Astrocyte of the spinal cord (primary cell): ENCODE data around the gene OSTM1.

Experiments
- DNase-seq: peaks from one replicate; pipeline ENCODE4 v3.0.0; 2011; ENCODE audit warnings: low read depth, low spot score
- H3K4me3 ChIP-seq: 2 replicates; pipeline ENCODE4 v1.5.1; 2011; ENCODE audit warnings: low read depth, mild to moderate bottlenecking, low read length, moderate library complexity
- in situ Hi-C: cut with HindIII; loops from 2 replicates; pipeline ENCODE4 v1.10.0; 2017; ENCODE audit warnings: low sequenced_read_pairs
- TF ChIP-seq, protein P1 (sequence below): IDR thresholded peaks from 2 replicates; pipeline ENCODE4 v1.5.1; 2012; ENCODE audit warnings: low read depth, mild to moderate bottlenecking, low read length, inconsistent platforms

Gene OSTM1

DNA sequence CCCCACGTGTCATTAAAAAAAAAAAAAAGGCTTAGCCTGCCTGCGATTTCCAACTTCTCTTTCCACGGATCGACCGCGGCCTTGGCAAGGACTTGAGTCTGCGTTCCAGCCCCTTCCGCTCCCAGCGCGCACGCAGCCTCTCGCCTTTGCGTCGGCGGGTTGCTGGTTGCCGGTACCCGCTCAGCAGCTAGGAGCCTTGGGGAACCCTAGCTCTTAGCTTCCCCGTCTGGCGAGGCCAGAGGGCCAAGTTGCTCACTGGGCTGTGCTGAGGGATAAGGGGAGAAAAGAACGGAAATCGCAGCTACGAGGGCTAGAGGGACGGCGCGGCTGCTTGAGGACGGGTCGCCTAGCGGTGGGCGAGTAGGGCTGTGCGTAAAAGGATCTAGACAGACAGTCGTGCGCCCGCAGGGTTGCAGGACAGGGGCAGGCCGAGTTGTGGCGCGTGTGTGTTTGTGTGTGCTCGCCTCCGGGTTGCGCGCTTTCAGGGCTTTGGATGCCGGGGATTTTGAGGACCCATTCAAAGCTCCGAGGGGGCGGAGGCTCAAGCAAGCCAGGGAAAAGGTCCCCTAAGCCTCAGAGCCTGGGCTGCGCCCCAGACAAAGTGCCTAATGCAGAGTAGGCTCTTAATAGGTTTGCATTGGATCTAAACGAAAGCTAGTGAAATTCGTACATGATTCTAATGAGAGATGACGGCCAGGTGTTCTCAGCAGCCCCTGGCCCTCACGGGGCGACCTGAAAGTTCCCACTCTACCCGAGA is 40.5 kb upstream of the OSTM1 start:
- in situ Hi-C loops, result no loop called here
- H3K4me3 ChIP-seq, result peak overlapping the region; percentile 42
- TF ChIP-seq, protein P1, sequence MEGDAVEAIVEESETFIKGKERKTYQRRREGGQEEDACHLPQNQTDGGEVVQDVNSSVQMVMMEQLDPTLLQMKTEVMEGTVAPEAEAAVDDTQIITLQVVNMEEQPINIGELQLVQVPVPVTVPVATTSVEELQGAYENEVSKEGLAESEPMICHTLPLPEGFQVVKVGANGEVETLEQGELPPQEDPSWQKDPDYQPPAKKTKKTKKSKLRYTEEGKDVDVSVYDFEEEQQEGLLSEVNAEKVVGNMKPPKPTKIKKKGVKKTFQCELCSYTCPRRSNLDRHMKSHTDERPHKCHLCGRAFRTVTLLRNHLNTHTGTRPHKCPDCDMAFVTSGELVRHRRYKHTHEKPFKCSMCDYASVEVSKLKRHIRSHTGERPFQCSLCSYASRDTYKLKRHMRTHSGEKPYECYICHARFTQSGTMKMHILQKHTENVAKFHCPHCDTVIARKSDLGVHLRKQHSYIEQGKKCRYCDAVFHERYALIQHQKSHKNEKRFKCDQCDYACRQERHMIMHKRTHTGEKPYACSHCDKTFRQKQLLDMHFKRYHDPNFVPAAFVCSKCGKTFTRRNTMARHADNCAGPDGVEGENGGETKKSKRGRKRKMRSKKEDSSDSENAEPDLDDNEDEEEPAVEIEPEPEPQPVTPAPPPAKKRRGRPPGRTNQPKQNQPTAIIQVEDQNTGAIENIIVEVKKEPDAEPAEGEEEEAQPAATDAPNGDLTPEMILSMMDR, result peak; percentile 12
- peak; percentile 69 for DNase-seq

DNA sequence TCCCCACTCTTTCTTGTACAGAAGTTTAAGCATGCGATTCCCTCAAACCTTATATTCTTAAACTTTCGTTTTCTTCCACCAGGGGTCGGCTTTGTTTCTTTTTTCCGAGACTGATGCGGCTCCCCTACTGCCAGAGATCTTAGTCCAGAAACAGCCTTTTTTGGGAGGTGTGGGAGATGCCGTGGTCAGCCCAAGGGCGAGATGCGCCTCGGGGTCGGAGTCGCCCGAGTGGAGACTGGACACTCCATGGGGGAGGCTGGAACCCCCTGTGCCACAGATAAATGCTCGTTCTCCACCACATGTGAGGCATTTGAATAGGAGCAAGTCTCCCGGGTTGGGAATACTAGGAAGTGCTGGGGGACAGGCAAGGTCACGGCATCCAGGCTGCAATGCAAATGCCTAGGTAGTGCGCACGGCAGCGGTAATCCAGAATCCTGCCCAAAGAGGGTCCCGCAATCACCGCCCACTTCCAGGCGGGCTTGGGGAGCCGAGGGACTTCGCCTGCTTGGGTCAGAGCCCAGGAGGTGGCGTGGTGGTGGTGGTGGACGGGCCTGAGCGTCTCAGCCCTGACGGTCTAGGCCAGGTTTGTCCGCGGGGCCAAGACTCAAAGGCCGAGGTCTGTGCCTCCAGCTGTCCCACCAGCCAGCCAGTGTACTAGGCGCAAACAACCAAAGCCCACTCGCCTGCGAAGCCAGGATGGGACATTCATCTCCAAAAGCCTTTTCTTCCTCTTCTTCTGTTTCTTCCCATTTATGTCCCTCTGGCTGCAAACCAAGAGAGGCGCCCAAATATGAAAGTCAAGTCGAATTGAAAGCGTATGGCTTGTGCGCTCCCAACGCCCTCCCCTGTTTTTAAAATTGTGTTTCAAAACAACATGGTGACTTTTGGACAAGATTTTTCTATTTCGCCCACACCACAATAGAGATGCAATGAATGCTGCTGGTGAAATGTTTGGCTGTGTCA is 39.3 kb upstream of the OSTM1 start:
- peak overlapping the region; percentile 26 for H3K4me3 ChIP-seq
- DNase-seq, result peak; percentile 69
- TF ChIP-seq, protein P1, result peak; percentile 53
- in situ Hi-C loops, result no loop called here

DNA sequence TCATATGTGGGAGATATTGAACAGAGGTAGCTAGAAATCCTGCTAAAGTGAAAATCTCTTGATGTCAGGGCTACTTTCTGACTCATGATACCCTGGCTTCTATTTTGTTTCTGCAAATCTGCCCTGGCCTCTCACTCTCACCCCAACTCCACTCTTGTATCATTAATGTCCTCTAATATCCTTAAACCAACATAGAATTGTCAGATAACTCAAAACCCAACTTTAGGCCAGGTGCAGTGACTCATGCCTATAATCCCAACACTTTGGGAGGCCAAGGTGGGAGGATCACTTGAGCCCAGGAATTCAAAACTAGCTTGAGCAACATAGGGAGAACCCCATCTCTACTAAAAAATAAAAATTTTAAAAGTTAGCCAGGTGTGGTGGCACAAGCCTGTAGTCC is 33.8 kb upstream of the OSTM1 start:
- in situ Hi-C loops, result no loop called here
- no peak overlapping the region for H3K4me3 ChIP-seq
- TF ChIP-seq, protein P1, result no peak
- no peak for DNase-seq

DNA sequence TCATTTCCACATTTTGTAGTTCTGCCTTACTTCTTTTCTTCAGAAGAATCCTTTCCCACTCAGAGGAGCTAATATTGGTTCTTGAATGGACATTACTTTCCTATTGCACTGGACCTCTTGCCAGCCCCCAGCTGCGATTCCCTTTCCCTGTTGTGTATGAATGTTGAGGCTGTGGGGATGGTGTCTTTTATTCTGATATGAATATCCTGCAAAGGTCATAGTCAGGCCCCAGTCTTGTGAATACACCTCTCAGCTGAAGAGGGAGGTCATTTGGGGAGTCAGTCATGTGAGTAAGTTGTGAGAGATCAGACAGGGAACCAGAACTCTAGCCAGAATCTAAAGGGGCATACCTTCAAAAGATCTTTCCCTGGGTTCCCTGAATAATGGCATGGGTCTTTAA is 32.6 kb upstream of the OSTM1 start:
- H3K4me3 ChIP-seq, result no peak overlapping the region
- TF ChIP-seq, protein P1, result no peak
- no peak for DNase-seq
- in situ Hi-C loops, result no loop called here

DNA sequence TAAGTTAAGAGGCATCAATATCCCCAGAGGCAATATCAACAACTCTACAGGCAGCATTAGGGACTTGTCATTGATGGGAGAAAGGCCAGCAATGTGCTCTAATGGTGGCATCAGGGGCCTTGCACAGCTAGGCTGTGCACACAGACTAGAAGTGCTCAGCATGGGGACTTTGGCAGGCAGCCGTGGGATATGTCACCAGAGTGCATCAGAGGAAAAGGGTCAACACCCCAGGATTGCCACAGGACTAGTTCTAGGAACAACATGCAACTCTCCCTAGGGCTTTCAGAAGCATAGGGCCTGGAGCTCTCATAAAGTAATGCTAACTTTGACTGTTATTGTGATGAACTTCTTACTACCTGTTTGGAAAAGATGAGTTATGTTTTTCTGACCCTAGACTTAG is 32.2 kb upstream of the OSTM1 start:
- in situ Hi-C loops, result no loop called here
- TF ChIP-seq, protein P1, result no peak
- no peak overlapping the region for H3K4me3 ChIP-seq
- DNase-seq, result no peak

DNA sequence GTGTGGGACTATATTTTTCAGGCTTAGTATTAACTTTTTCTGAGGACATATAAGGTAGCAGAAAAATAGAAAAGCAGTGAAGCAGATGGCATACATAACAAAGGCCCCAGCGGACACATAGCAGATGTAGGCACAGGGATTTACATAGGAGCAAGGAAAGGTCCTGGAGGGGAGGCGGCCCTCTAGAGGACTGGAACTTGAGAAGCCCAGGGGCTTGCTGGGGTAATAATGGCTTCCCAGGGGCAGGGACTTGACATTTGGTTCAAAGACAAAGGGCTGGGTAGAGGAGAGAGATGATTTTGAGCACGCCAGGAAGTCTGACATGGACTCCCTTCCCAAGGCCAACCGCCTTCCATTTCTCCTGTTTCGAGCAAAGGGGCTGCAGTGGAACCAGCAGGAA is 31.7 kb upstream of the OSTM1 start:
- H3K4me3 ChIP-seq, result no peak overlapping the region
- DNase-seq, result no peak
- in situ Hi-C loops, result no loop called here
- TF ChIP-seq, protein P1, result no peak
